Natural killer cell (primary cell): ENCODE data around the gene GNB2. TPM values are rescaled to one million over a fixed set of nuclear protein-coding genes. Genes with fewer than 3 reads are reported as not detected.

Experiments
- ATAC-seq, 3 donors: fragments of 150-1000 bp in 2 of 3; fragments of 200-7000 bp in 1 of 3; cut with Tn5 transposase; 1 replicate in 1 of 3; 2 replicates in 2 of 3; pipeline ENCODE4 v1.10.0; 2021; ENCODE audit warnings: mild to moderate bottlenecking in 2 of 3, moderate library complexity in 2 of 3
- DNase-seq, 2 donors: peaks; one replicate each; pipeline versions ENCODE4 v3.0.0 to v3.0.0-alpha.2; 2013 to 2021; ENCODE audit warnings: mixed read lengths in 1 of 2
- H3K27ac ChIP-seq: one replicate; pipeline ENCODE4 v1.5.1; 2013; ENCODE audit warnings: mild to moderate bottlenecking, low read length
- H3K27me3 ChIP-seq: one replicate; pipeline ENCODE4 v1.6.1; 2013; ENCODE audit warnings: low read length; ENCODE audit not compliant: control insufficient read depth, insufficient read depth
- H3K36me3 ChIP-seq: one replicate; pipeline ENCODE4 v1.6.1; 2013; ENCODE audit warnings: low read length; ENCODE audit not compliant: control insufficient read depth, insufficient read depth
- H3K4me1 ChIP-seq: one replicate; pipeline ENCODE4 v1.6.1; 2013; ENCODE audit warnings: low read length; ENCODE audit not compliant: control insufficient read depth, insufficient read depth
- H3K4me3 ChIP-seq: one replicate; pipeline ENCODE4 v1.5.1; 2013; ENCODE audit warnings: low read length
- H3K9me3 ChIP-seq: one replicate; pipeline ENCODE4 v1.6.1; 2013; ENCODE audit warnings: low read length; ENCODE audit not compliant: control insufficient read depth, insufficient read depth
- H3K27ac Mint-ChIP-seq, 2 donors: one replicate each; pipeline ENCODE4 v1.8.0; 2022; ENCODE audit warnings: mild to moderate bottlenecking in 2 of 2, mixed read lengths in 2 of 2, moderate library complexity in 1 of 2
- H3K27me3 Mint-ChIP-seq, 2 donors: one replicate each; pipeline ENCODE4 v1.8.0; 2022; ENCODE audit warnings: low read depth in 2 of 2, mixed read lengths in 2 of 2
- H3K36me3 Mint-ChIP-seq: one replicate; pipeline ENCODE4 v1.8.0; 2022; ENCODE audit warnings: mixed read lengths
- H3K4me1 Mint-ChIP-seq, 2 donors: one replicate each; pipeline ENCODE4 v1.8.0; 2022; ENCODE audit warnings: mixed read lengths in 2 of 2
- H3K4me3 Mint-ChIP-seq: one replicate; pipeline ENCODE4 v1.8.0; 2022; ENCODE audit warnings: mild to moderate bottlenecking, moderate library complexity, mixed read lengths
- H3K9me3 Mint-ChIP-seq, 2 donors: one replicate each; pipeline ENCODE4 v1.8.0; 2022; ENCODE audit warnings: mixed read lengths in 2 of 2
- CTCF ChIP-seq: fragments of 200-600 bp; IDR thresholded peaks from one replicate; pipeline ENCODE4 v1.8.0; 2022; ENCODE audit warnings: antibody characterized with exemption
- WGBS: methylation state at CpG from one replicate; pipeline ENCODE4 v1.1.7; 2013; ENCODE audit warnings: missing lambda C conversion rate; ENCODE audit not compliant: insufficient coverage; 5-methylcytosine and 5-hydroxymethylcytosine counted together
- intact Hi-C: fragments of 100-400 bp; cut with micrococcal nuclease; formaldehyde crosslinking; loops from one replicate; pipeline ENCODE4 v1.14.2; 2022
- total RNA-seq, 4 donors: library from RNA; stranded (reverse); fragments of 120-200 nt in 1 of 4; gene quantifications; one replicate each; pipeline versions ENCODE4 v1.2.3 to v1.2.4, GENCODE V29; 2013 to 2022

GNB2 gene
- total RNA-seq, 3 donors from 2014 or later (not counting 1 experiment from before 2014, with no cell fraction given): 194 to 227 (median 212) TPM

- no peak for ATAC-seq
- WGBS: 73% methylated on average over 12 of the region's 12 CpGs
- Histone ChIP-seq H3K27ac (no peak overlapping the region), H3K36me3 (no peaks in the 10 kb centered on the region), H3K4me3 (no peak overlapping the region), H3K9me3 (no peaks in the 10 kb centered on the region), H3K4me1 (peaks cover 5% of the 10 kb centered on the region), H3K27me3 (no peaks in the 10 kb centered on the region)
- Mint-ChIP-seq H3K4me3 (no peak overlapping the region), H3K27me3 (peaks cover 14% of the 10 kb centered on the region in 2 donors), H3K9me3 (no peaks in the 10 kb centered on the region), H3K36me3 (no peaks in the 10 kb centered on the region), H3K4me1 (peaks cover 6 to 7% of the 10 kb centered on the region in 2 donors), H3K27ac (no peak overlapping the region)
- DNase-seq: no peak
- intact Hi-C loops: no loop called here
- no peak for TF ChIP-seq CTCF
Measured at GRCh38 chr7:100726996-100727761, 53.6 kb downstream of the GNB2 start.

- Histone ChIP-seq H3K4me1 (peaks cover 5% of the 10 kb centered on the region), H3K36me3 (no peaks in the 10 kb centered on the region), H3K27ac (no peak overlapping the region), H3K9me3 (no peaks in the 10 kb centered on the region), H3K4me3 (no peak overlapping the region), H3K27me3 (no peaks in the 10 kb centered on the region)
- intact Hi-C loops: no loop called here
- 72% methylated on average over 8 of the region's 8 CpGs for WGBS
- Mint-ChIP-seq H3K9me3 (no peaks in the 10 kb centered on the region), H3K36me3 (no peaks in the 10 kb centered on the region), H3K4me1 (peaks cover 6 to 7% of the 10 kb centered on the region in 2 donors), H3K4me3 (no peak overlapping the region), H3K27me3 (peaks cover 10 to 14% of the 10 kb centered on the region in 2 donors), H3K27ac (no peak overlapping the region)
- DNase-seq (no peak), ATAC-seq (no peak)
- TF ChIP-seq CTCF: no peak
Measured at GRCh38 chr7:100728196-100728595, 54.7 kb downstream of the GNB2 start.

Other genes with a start within 250 kb of the GNB2 start
- 1 to 10 TPM; 5.6 to 7.8 (median 7.2) TPM for gene ZCWPW1, start 245.0 kb upstream of the GNB2 start, total RNA-seq
- 10 to 100 TPM; 48.1 to 54.9 (median 54.1) TPM for gene MEPCE, start 243.9 kb upstream of the GNB2 start, total RNA-seq
- gene PPP1R35, start 237.2 kb upstream of the GNB2 start, total RNA-seq: 10 to 100 TPM; 41.0 to 45.1 (median 44.7) TPM
- gene SPACDR, start 209.5 kb upstream of the GNB2 start, total RNA-seq: 1 to 10 TPM; 2.3 to 4.1 (median 3.9) TPM
- 100 to 1,000 TPM; 140 to 173 (median 168) TPM for gene TSC22D4, start 194.5 kb upstream of the GNB2 start, total RNA-seq
- under 1 TPM in 2 of 3 donors, not detected in 1; 0.12 to 0.13 TPM for gene NYAP1, start 189.8 kb upstream of the GNB2 start, total RNA-seq
- 10 to 100 TPM; 21.5 to 32.6 (median 22.2) TPM for gene AGFG2, start 134.5 kb upstream of the GNB2 start, total RNA-seq
- 10 to 100 TPM; 25.9 to 46.4 (median 32.5) TPM for gene SAP25, start 99.8 kb upstream of the GNB2 start, total RNA-seq
- gene LRCH4, start 87.6 kb upstream of the GNB2 start, total RNA-seq: 100 to 1,000 TPM; 282 to 296 (median 289) TPM
- gene FBXO24, start 87.4 kb upstream of the GNB2 start, total RNA-seq: under 1 TPM; 0.45 to 0.94 (median 0.88) TPM
- gene PCOLCE, start 71.4 kb upstream of the GNB2 start, total RNA-seq: 10 to 100 TPM; 18.4 to 24.8 (median 21.7) TPM
- 10 to 100 TPM; 14.5 to 15.9 (median 15.5) TPM for gene MOSPD3, start 61.2 kb upstream of the GNB2 start, total RNA-seq
- gene TFR2, start 32.2 kb upstream of the GNB2 start, total RNA-seq: 10 to 100 TPM in 2 of 3 donors, 1 to 10 TPM in 1; 9.8 to 13.8 (median 12.0) TPM
- gene ACTL6B, start 17.3 kb upstream of the GNB2 start, total RNA-seq: not detected
- 100 to 1,000 TPM in 2 of 3 donors, 10 to 100 TPM in 1; 92.0 to 102 (median 101) TPM for gene GIGYF1, start 20.5 kb downstream of the GNB2 start, total RNA-seq
- gene POP7, start 32.4 kb downstream of the GNB2 start, total RNA-seq: 10 to 100 TPM; 17.6 to 22.1 (median 17.6) TPM
- gene EPO, start 46.7 kb downstream of the GNB2 start, total RNA-seq: not detected
- not detected for gene ZAN, start 59.9 kb downstream of the GNB2 start, total RNA-seq
- 1 to 10 TPM in 1 of 3 donors, under 1 TPM in 2; 0.66 to 1.5 (median 0.88) TPM for gene EPHB4, start 153.8 kb downstream of the GNB2 start, total RNA-seq
- 10 to 100 TPM; 35.0 to 44.2 (median 38.1) TPM for gene SLC12A9, start 179.0 kb downstream of the GNB2 start, total RNA-seq
- 1 to 10 TPM; 1.1 to 3.5 (median 1.5) TPM for gene TRIP6, start 193.6 kb downstream of the GNB2 start, total RNA-seq
- 100 to 1,000 TPM; 281 to 307 (median 288) TPM for gene SRRT, start 201.4 kb downstream of the GNB2 start, total RNA-seq
- 1 to 10 TPM; 1.0 to 1.9 (median 1.3) TPM for gene UFSP1, start 216.0 kb downstream of the GNB2 start, total RNA-seq
- under 1 TPM; 0.18 to 0.84 (median 0.47) TPM for gene ACHE, start 222.1 kb downstream of the GNB2 start, total RNA-seq